ENCODE results near the gene C19orf25.

The C19orf25 gene

DNA sequence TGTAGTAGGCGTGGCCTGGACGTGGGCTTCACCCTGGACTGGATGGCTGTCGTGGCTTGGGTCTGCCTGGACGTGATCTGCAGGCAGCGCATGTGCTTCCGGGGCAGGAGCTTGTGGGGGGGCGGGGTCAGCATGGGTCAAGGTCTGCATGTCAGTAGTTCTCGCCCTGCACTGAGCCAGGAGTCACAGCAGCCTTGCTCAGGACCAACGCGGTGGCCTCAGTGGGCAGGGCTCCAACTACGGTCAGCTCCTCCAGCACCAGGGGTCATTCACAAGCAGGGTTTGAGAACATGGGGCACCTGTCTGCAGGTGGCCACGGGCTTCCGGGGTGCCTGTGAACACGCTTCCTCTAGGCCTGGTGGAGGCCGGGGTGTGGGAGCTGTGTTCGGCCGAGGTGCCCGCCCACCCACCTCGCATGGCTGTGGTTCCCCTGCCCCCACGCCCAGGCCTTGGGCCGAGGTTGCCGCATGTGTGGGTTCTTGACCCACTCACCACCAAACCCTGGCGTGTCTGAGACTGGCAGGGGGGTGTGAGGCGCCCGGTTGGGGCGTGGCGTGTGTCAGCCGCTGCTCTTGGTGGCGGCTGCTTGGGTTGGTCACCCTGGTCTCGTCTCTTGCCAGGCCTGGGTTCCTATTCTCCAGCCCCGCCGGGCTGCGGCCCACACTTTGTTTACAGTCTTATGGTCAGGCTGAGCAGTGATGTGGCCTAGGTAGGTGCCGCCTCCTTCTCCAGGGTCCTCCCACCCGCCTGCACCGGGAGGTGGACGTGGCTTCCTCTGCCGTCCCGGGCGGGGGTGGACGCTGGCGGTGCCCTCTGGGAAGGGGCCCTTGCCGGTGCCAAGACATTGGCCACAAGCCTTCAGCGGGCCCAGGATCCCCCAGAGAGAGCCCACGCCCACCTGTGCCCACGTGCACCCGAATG is 45.6 kb downstream of the C19orf25 start:
- no peak for TF ChIP-seq CTCF (IDR thresholded peaks at IDR 0.05; ENCODE audit: low read length, missing control alignments)
- no peak for DNase-seq (ENCODE audit: low read depth)
- no peak overlapping the region for H3K4me3 ChIP-seq (replicated peaks; ENCODE audit: low read depth, low read length)

DNA sequence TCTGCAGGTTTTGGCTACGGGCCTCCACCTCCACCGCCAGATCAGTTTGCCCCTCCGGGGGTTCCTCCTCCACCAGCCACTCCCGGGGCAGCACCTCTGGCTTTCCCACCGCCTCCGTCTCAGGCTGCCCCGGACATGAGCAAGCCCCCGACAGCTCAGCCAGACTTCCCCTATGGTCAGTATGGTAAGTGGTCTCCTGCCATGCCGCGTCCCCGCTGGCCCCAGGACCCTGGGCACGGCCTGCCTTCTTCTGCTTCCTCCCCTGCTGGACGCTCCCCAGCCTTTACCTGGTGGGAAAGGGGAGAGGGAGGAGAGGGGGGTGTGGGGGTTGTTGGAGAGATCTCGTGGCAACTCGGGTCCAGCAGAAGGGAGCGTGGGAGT is 46.5 kb downstream of the C19orf25 start:
- no peak for DNase-seq (ENCODE audit: low read depth)
- no peak overlapping the region for H3K4me3 ChIP-seq (replicated peaks; ENCODE audit: low read depth, low read length)
- TF ChIP-seq CTCF (IDR thresholded peaks at IDR 0.05; ENCODE audit: low read length, missing control alignments) = no peak

- TF ChIP-seq CTCF (IDR thresholded peaks at IDR 0.05; ENCODE audit: low read length, missing control alignments) = no peak
- DNase-seq (ENCODE audit: low read depth) = no peak
- no peak overlapping the region for H3K4me3 ChIP-seq (replicated peaks; ENCODE audit: low read depth, low read length)
Measured at GRCh38 chr19:1431759-1432506, 47.1 kb downstream of the C19orf25 start.

DNA sequence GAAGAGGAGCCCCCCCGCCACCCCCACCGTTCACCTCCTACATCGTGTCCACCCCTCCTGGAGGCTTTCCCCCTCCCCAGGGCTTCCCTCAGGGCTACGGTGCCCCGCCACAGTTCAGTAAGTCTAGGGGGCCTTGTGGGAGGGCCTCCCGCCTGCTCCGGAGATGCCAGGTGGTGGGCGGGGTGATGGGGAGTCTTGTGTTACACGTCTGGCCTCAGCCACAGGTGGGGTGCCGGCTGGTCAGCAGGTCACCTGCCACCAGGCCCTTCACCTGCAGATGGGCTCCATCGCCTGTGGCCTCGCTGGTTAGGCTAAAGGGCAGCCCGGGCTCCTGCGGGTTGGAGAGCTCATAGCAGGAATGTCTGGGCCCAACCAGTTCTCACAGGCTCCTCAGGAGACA is 48.8 kb downstream of the C19orf25 start:
- no peak for TF ChIP-seq CTCF (IDR thresholded peaks at IDR 0.05; ENCODE audit: low read length, missing control alignments)
- no peak for DNase-seq (ENCODE audit: low read depth)

DNA sequence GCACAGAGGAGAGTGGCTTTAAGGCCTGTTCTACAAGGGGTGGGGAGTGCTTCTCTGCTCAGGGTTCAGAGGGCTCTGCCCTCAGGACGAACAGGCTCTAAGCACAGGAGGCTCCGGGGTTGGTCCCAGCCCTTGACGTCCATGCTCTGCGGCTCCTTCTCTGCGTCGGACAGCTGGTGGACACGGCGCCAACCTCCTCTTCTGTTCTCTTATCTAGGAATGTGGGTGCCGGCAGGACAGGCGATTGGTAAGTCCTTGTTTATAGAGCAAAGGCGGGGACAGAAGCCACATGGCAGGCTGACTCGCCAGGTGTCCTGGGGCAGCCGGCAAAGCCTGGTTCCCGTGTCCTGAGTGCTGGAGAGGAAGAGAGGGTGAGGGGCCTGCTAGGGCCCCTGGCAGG is 49.3 kb downstream of the C19orf25 start:
- H3K4me3 ChIP-seq (replicated peaks; ENCODE audit: low read depth, low read length) = no peak overlapping the region

More for the DNA sequence above, 48.8 kb downstream of the C19orf25 start:
- H3K4me3 ChIP-seq (replicated peaks; ENCODE audit: low read depth, low read length) = no peak overlapping the region

DNA sequence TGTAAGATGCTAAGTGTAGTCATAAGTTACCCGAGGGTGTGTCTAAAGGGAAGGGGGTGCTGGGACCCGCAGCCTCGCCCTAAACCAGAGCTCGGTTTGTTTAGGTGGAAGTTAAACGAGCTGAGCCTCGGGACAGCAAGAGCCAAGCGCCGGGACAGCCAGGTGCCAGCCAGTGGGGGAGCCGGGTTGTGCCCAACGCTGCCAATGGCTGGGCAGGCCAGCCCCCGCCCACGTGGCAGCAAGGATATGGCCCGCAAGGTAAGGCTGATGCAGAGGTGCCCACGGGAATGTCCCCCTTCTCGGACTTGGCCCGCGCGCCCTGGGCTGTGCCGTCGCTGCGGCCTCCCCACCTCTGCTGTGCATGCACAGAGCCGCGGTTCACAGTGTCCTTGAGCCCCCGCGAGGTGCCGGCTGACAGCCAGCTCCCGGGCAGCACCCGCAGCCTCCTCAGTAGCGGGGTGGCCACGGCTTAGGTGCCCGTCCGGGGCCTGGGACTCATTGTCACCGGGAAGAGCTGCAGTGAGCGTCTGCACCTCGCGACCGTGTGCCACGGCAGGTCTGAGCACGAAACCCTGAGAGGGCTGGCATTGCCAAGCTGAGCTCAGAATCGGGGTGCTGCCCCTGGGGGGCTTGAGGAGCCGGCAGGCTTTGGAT is 50.1 kb downstream of the C19orf25 start:
- no peak for DNase-seq (ENCODE audit: low read depth)
- no peak for TF ChIP-seq CTCF (IDR thresholded peaks at IDR 0.05; ENCODE audit: low read length, missing control alignments)
- H3K4me3 ChIP-seq (replicated peaks; ENCODE audit: low read depth, low read length) = no peak overlapping the region

More for the DNA sequence above, 49.3 kb downstream of the C19orf25 start:
- TF ChIP-seq CTCF (IDR thresholded peaks at IDR 0.05; ENCODE audit: low read length, missing control alignments) = no peak
- no peak for DNase-seq (ENCODE audit: low read depth)
